IPS-NIHi11 (cell line): Measurements from ENCODE around the gene RER1.

Experiments
- DNase-seq: peaks from one replicate; pipeline ENCODE4 v3.0.0; 2012; ENCODE audit warnings: mixed read lengths, low spot score

The RER1 gene

DNA sequence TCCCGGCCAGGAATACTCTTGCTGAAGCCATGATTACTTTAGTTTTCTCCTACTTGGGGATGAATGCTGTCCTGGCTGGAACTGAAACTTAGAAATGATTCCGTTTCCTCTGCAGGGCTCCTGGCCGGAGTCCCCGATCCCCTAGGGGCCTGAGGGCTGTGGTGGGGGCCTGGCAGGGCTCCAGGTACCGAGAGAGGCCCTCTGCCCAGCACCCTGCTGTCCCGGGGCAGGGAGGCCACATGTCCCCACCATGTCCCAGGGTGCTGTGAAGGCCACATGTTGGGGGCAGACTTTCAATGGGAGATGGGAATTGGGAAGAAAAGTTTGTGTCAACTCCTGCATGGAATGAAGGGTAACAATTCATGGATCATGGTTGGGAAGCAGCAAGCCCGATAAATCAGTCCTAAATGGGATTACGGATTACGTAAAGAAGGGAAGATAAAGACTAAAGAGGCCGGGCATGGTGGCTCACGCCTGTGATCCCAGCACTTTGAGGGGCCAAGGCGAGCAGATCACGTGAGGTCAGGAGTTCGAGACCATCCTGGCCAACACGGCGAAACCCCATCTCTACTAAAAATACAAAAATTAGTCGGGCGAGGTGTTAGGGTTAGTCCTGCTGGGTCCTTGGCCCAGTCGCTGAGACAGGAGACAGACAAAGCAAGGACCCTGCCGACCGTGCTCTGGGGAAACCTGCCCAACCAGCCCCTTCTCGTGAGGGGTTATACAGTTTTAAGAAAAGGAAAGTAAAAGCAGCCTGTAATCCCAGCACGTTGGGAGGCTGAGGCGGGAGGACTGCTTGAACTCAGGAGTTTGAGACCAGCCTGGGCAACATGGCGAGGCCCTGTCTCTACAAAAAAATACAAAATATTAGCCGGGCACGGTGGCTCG, 37.8 kb upstream of the RER1 start:
- no peak for DNase-seq

DNA sequence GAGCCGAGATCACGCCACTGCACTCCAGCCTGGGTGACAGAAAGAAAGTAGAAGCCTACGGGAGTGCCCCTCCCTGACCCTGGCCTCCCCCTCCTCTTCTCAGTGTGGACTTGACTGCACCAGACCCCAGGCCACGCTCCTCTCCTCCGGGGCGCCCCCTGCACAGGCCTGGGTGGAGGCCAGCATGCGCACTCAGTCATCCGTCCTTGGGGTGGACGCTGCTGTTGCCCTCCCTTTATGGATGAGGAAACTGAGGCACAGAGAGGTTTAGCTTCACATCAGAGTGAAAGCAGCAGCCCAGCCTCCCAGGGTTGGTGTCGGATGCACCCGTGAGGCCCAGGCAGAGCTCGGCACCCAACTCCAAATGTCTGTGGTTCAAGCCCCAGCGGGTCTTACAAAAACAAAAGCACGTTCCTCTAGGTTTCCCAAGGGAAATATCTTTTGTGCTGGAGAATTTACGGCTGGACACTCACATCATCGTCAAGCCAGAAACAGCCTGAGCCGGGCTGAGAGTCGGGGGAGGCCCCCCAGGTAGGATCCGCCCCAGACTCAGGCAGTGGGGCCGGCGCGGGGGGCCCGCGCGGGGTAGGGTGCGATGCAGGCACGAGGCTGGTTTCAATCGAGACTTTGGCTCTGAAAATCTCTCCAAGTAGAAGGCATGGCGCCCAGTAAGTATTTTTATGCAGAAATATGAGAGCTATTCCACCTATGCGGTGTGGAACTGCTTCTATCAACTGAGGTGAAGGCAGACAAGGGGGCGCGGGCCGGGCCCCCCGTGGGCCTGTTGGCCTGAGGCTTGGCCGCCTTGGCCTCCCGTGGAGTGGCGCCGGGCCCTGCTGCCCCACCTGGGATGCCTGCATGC, 36.9 kb upstream of the RER1 start:
- no peak for DNase-seq

DNA sequence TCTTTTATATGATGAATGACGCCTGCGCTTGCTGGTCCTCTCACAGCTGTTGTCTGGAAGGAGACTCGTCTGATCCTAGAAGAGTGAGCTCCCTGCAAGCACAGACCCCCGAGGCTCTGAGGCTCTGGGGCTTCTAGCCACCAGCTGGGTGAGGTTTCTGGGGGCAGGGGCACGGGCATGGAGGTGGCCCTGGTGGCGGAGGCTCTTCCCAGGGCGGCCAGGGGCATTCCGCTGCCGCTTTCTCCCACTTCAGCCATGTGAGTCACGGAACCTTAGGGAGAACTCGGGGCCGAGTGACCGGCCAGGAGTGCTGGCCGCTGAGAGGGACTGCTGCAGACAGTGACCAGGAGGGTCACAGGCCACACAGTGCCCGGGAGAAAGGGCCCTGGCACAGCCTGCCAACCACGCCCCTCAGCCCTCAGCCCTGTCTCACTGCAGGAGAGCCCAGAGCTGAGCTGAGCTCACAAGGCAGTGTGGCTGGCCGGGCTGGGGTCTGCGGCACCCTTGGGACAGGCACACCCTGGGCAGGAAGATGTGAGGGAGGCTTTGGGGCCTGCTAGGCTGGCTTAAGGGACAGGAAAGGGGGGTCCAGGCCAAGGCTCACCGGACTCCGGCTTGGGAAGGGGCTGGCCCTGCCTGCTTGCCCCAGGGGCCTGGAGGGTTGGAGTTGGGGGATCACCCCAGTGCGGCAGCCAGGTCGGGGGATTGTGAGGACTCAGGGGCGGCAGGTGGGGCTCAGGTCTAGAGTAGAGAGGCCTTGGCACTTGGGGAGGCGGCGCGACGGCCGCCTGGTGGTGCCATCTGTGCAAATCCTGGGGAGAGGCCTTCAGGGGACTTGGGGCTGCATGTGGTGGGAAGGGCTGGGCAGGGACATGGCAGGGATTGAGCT, 36.0 kb upstream of the RER1 start:
- no peak for DNase-seq

DNA sequence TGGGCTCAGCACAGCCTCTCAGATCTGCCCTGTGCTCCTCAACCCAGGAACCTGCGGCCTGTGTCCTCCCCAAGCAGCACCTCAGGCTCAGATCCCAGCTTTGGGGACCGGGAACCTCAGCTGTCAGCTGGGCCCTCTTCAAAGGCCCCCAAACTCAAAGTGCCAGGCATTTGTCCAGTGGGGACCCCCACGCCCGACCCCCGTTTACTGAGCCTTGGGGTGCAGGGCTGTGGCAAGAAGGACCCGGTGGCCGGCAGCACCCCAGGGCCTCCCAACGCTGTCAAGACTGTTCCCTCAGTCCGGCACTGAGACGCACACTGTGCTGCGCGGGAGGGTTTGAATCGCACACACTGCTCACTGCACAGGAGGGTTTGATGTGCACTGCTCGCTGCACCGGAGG, 35.2 kb upstream of the RER1 start:
- DNase-seq: no peak

DNA sequence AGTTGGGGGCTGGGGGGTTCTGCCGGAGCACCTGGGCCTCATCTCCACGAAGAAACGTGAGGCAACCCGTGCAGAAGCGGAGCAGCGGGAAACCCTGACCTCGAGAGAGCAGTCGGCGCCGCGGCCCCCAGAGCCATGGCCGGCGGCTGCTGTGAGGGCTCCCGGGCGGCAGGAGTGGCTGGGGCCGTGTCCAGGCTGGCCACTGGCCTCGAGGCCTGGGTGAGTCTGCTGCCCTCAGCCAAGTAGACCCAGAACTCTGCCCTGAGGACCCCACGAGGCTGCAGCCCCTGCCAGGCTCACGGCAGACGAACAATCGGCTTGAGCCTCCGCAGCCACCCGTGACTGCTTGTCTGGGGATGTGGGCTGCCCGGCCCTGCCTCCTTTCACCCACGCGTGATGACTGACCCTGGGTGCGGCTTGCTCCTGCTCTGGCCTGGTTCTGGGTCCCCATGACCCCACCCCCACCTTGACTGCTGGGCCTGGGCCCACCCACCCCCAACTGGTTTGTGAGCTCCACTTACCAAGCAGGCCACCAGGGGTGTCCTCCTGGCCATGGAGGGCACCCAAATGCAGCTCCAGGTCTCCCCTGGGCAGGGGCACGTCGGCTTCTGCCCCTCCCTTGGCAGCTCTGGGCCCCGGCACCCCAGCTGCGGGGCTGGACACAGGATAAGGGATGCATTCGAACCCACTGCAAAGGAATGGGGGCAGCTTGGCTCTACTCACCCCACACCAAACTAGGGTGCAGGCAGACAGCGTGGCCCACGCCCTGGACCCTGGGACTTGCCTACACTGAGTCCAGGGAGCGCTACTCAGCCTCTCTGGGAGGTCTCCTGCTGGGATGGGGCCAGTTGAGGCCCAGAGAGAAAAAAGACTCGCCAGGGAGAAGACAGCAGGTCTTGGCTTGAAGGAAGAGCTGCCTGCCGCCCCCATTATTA, 34.5 kb upstream of the RER1 start:
- no peak for DNase-seq

DNA sequence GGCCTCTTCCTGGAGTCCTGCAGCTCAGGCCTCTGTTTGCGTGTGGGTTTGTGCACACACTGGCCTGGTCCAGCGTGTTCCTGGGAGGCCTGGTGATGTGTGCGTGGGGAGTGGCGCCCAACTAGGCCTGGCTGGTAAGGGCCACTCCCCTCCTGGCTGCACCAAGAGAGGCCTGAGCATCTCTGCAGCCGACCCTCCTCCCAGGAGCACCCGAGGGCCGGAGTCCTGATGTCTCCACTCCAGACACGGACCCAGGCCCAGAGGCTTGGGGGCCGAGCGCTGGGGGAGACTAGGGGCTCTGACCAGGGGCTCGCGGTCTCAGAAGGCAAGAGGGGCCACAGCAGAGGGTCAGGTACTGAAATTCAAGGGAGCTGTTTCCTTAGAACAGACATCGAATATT, 33.6 kb upstream of the RER1 start:
- DNase-seq: no peak

DNA sequence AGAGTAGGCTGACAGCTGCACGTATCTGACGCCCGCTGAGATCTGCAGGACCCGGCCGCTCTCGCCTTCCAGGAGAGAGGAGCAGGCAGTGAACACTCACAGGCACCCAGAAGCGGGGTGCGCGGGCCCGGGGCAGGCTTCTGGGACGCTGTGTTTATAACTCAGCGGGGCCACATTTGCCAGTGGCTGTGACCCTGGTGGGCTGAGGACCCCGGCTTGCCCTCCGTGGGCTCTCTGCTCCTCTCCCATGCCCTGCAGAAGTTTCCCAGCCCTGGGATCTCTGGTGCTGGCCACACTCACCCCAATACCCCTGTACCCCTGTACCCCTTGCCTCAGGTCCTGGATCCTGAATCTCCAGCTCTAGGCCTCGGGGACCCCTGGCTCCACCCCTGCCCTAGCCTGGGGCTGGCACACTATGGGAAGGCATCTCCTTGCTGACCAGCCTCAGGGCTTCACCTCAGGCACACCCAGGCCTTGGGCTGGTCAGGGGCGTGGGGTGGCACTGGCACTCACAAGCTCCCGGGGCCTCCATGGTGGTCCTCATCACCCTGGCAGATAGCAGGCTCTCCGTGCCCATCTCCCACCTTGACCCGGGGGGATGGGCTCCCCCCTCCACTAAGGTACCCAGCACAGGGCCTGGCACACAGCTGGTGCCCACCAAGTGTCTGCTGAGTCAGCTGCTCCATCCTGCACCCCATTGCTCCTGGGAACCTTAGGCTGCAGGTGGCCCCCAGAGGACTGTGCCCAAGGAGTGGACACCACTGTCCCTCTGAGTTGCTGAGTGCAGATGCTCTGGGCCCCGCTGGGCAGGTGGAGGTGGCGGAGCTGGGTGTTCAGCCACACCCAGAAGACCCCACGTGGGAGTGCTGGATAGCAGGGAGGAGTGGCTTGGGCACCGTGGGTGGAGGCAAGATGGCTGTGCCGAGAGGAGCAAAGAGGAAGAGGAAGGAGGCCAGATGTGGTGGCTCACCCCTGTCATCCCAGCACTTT, 32.7 kb upstream of the RER1 start:
- DNase-seq: no peak

DNA sequence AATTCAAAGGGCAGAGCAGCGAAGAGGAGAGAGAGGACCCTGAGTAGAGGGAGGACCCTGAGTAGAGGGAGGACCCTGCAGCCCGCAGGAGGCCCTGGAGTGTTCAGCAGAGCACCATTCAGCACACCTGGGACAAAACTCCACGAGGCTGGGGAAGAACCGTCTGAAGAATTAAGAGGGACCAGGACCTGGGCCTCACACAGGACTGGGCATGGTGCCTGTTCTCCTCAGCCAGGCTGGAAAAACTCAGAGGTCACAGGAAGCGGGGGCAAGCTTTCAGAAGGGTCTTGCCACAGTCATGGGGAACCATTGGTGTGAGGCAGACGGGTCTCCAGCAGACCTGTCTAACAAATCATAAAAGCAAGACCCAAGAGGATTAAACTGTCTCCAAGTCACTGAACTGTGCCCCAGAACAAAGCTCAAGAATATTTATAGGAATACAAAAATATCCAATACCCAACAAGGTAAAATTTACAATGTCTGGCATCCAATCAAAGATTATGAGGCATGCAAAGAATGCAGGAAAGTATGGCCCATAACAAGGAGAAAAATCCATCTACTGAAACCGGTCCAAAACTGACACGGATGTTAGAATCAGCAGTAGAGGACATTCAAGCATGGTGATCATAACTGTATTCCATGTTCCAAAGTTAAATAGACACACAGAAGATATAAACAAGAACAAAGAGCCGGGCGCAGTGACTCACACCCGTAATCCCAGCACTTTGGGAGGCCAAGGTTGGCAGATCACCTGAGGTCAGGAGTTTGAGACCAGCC, 30.9 kb upstream of the RER1 start:
- no peak for DNase-seq

DNA sequence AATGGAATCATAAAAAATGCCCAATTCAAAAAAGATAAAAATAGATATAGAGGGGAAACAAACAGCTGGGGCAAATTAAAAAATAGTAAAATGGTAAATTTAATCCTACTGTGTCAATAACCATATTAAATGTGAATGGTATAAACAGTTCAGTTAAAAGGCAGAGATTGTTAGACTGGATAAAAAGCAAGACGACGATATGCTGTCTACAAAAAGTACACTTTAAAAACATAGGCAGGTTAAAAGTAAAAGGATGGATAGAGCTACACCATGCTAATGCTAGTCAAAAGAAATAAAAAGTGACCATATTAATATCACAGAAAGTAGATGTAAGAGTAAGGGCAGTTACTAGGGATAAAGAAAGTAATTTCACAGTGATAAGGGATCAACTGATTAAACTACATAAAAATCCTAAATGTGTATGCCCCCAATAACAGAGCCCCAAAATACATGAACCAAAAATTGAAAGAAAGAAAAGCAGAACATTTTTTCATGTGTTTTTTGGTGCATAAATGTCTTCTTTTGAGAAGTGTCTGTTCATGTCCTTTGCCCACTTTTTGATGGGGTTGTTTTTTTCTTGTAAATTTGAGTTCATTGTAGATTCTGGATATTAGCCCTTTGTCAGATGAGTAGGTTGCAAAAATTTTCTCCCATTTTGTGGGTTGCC, 27.7 kb upstream of the RER1 start:
- no peak for DNase-seq

DNA sequence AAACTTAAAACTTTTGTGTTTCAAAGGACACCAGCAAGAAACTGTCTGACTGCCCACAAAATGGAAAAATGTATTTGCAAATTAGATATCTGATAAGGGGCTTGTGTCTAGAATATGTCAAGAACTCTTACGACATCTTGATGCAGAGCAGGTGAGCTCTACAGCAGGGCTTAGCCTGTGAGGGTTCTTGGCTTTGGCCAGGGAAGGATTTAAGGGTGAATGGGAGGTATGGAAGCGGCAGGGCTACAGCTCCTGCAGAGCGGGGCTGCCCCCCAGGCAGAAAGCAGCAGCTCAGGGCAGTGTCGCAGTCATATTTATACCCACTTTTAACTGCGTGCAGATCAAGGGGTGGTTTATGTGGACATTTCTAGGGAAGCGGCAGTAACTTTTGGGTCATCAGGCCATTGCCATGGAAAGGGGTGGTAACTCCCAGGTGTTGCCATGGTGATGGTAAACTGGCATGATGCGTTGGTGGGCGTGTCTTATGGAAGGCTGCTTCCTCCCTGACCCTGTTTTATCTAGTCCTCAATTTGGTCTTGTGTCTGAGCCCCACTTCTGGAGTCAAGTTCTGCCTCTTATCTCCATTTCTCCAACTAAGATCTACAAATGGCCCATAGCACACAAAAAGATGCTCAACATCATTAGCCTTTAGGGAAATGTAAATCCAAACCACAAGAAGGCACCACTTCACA, 23.4 kb upstream of the RER1 start:
- DNase-seq: no peak

DNA sequence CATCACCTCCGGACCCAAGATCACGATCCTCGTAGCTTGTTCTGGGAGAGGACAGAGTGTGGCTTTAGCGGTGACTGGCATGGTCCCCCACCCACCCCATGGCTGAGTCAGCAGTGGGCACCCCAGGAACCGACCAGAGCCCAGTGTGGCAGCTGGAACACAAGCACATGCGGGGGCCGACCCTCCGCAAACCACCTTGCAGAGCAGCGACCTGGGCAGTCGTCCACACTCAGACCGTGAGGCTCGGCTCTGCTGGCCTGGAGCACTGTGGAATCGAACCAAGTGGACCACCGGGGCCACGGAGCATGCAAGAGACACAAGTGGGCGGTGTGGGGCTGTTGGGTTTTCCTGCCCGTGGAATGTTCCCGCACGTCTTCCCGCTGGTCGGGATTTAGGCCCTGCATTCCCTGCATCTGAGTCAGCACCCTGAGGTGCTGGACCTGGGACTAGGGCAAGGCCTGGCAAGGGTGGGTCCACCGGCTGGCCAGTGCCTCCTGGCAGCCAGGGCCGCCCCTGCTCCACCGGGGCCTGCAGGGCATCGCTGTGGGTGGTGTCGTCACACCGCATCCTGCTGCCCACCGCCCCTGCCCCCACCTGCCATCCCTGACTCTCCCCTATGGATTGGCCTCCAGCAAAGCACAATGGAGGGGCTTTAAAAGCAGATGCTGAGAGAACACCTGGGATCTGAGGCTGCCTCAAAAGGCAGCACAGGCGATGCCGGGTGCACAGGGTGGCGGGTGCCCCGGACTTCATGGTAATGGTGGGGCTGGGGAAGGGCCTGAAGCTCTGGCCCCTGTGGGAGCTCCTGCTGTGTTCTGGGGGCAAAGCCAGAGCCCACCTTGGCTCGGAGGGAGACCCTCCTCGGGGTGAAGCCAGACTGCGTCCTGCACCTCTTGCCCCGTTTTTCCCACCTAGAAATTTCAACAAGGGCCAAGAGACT, 18.8 kb upstream of the RER1 start:
- DNase-seq: peak; percentile 28

DNA sequence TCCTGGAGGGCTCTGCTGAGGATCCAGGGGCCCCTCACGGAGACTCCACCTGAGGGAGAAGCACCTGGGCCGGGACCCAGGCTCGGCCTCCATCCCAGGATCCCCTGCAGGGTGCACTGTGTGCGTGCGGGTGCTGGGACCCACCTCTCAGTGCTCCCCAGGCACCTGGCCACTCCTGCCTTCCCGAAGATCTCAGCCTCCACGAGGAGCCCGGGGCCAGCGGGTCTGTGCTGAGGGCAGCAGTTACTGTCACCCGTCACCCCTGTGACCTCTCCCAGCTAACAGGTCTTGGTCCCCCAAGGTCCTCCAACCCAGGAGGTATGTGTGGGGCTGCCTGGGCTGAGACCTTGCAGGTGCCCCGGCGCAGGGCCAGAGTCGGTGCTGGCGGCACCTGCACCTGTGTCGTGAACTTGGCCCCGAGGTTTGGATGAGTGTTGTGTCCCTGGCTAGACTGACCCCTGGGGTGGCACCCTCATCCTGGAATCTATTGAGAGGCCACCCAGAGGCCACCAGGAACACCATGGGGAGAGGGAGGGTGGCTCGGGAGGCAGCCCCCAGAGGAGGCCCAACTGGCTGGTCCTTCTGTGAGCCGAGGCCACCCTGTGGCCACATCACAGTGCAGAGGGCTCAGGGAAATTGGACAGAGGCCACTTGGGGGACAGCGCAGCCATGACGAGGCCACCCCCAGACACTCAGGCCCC, 17.9 kb upstream of the RER1 start:
- peak; percentile 23 for DNase-seq

DNA sequence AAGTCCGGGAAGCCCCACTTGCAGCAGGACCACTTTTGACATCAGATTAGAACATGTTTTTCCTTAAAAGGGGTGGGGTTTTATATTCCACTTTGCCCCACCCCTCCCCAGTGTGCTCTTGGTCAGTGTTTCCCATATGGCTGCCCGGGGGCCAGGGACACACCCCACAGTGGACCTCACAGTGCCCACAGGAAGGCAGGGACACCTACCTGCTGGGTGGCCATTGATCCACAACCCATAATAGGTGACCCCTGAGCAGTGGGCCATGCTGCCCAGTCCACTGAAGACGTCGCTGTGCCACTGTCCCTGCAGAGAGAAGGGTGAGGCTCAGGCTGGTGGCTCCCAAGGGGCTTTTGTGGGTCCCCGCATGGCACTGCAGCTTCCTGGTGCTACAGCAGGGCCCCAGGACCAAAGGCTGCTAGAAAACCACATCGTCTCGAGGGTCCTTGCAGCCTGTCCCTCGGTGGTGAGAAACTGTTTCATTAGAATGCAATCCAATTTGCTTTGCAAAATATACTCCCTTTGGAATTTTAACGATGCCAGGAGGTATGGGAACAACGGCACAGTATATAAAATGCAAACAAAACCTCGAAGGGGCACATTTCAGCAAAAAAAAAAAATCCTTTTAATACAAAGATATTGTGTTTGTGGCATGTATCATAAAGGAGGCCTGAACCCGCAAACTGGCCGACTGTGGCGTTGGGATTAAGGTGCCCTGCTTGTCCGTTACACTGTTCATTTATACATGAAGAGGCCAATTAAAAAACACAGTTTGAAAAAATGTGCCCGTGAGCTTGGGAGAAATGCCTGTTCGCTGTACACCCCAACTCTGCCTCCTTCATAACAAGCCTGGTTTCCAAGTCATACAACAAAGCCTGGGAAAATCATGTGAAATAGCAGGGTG, 17.1 kb upstream of the RER1 start:
- DNase-seq: no peak

DNA sequence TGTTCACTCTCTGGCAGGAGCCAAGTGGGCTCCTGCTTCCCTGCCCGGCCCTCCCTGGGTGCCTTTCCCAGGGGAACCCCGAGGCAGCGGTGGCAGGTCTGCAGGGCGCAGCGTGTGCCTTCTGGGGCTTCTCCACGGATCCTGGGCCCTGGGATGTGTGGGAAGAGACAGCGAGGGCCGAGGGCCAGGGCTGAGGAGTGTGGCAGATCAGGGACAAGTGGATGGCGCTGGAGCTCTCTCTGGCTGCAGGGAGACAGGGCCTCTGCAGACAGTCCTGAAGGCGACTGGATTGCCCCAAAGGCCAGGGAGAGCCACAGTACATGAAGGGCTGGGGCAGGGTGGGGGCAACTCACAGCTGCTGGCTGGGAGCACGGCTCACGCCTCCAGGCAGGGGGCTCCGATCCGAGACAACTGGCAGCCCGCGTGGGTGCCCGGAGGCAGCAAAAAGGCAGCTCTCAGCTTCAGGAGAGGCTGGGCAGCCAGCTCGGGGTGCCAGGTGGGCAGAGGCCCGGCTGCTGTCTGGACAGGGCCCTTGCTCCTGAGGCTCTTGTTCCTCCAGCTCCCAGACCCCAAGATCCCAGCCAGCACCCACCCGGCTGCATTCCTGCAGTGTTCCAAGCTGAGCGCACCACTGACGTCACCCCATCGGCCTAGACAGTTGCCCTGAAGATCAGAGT, 16.3 kb upstream of the RER1 start:
- DNase-seq: peak; percentile 12

DNA sequence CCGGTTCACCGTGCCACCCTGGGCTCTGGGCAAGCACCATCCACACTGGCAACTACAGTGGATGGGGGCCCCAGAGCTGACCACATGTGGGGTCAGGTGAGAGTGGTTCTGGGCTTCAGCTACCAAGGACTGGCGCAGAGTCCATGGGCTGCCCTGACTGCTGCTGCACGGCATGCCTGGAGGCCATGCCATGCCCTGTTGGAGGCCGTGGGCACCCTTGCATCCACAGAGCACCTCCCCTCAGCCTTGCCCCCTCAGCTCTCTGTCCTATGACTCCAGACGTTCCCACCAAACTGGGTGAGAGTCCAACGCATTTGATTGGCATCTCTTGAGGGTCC, 15.7 kb upstream of the RER1 start:
- DNase-seq: no peak
